ENCODE results near the gene HMCN1.
"Not testable (repeated sequence)": the region's sequence is repeated elsewhere in the genome, so short reads cannot be mapped to it uniquely, and the experiment has no call there.

HMCN1 gene

DNA sequence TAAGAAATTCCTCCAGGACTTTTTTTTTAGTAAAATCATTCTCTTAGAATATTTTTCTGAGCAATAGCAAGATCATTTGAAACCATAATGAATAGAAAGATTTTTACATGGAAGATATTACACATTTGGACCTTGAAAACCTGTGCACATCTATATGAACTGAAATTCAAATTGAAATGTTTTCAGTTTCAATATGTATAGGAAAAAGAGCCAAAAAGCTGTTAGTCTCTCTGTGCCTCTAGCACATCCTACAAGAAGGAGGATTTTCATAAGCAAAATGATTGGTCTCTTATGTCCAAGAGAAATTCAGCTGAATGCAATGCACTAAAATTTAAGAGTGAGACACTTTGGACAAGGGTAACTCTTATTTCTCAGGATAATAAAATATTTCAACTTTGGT is 8.2 kb downstream of the HMCN1 start:
- no peak for DNase-seq

DNA sequence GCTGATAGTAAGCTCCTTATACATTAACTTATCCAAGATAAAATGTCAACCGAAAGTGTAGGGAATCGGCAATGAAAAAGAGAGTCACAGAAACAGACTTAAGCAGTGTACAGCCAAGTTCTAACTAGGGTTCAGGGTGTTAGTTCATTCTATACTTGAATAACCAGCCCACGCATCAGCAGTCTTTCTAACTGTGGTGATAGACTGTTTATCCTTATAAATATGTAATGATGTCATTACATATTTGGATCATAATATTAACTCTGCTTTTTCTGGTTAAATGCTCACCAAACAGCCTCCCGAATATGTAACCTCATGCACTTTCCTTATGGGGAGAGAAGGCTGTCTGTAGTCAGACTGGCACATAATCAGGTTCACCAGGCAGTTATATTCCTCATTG is 11.0 kb downstream of the HMCN1 start:
- no peak for DNase-seq

DNA sequence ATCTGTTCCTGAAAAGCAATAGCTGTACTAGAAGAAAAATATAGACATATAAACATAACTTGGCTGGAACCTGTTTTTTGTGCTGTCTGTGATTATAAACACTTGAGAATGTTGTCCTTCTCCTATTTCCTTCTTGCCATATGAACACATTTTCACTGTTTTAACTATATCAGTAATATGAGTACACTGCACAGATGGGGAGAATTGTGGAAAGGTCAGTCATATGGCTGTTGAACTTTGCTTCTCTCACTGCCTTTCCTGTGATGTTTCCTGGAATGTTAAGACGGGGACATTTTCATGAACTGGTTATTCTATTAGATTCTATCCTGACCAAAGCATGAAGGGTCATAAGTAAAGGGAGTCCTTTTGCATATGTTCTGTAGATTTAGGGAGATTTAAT is 24.9 kb downstream of the HMCN1 start:
- no peak for DNase-seq

DNA sequence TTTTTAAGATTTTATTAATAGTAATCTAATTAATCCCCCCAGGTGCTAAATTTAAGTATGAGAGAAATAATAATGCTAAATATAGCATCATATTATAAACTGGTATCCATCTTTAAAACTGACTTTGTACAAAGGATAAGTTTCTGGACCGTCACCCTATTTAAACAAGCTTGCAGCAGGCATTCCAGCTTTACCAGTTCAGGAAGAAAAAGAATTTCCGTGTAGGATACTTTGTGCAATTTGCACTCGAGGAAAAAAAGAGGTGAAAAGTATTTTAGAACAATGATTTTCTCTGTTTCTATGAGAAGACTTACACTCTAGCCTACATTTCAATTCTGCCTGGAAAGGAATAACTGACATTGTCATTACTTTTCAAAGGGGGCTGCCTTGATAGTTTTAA is 27.6 kb downstream of the HMCN1 start:
- DNase-seq: no peak

DNA sequence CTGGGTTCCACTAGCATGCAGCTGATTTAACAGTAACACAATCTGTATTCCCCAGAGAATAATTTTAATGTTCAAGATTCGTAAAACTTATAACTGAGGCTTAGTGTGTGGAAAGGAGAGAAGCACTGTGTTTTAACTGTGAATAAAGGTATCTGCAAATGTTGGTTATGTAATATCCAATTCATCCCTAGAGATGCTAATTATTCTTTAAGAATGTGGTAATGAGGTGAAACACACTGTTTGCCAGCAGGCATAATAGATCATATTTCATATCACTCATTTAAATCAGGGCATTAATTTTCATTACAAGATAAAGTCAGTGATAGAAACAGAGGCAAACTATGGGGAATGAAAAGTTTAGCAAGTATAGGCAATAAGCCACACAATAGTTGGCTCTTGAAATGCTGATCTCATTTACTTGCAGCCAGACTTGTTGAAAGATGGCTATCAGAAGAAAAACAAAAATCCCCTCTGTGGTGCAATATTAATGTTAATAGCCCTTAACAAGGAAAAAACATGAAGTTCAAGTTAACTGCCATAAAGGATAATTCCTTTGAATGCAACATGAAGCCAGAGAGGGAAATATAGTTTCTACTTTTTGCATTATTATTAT is 33.4 kb downstream of the HMCN1 start:
- no peak for DNase-seq

DNA sequence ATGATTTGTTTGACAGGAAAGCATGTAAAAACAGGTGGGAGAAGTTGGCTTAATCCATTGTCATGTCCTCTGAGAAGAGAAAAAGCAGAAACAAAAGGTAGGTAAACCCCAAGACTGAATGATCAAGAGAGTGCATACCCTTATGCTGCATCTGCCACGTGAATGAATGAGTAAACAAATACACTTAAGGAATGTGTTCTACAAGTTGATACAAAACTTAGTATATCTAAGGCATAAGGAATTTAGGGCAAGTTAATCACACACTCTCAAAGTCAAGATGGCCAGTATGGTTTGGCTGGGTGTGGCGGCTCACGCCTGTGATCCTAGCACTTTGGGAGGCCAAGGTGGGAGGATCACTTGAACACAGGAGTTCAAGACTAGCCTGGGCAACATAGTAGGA is 34.2 kb downstream of the HMCN1 start:
- DNase-seq: no peak

DNA sequence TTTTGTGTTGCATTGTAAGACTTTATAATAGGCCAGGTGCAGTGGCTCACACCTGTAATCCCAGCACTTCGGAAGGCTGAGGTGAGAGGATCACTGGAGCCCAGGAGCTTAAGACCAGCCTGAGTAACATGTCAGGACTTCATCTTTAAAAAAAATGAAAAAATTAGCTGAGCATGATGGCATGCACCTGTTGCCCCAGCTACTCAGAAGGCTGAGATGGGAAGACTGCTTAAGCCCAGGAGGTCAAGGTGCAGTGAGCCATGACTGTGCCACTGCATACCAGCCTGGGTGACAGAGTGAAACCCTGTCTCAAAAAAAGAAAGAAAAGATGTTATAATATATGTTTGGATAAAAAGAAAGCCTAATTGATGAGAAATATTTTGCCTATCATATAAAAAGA is 34.9 kb downstream of the HMCN1 start:
- DNase-seq: no peak

DNA sequence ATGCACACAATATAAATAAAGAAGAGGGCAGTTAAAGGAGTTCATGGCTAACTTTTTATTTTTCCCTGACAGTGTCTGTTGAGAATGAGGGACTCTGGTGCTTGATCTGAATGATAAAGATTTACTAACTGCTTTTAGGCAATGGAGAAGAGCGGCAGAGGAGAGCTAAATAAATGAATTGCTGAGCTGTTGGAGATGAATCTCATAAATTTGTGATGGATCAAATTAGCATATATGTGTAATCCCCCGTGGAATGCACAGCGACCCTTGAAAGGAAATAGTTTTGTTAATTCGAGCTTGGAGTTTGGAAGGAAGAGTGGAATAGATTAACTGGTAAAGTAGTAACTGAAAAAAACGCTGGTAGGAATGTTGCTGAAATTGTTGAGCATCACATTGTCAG is 40.2 kb downstream of the HMCN1 start:
- DNase-seq: no peak

DNA sequence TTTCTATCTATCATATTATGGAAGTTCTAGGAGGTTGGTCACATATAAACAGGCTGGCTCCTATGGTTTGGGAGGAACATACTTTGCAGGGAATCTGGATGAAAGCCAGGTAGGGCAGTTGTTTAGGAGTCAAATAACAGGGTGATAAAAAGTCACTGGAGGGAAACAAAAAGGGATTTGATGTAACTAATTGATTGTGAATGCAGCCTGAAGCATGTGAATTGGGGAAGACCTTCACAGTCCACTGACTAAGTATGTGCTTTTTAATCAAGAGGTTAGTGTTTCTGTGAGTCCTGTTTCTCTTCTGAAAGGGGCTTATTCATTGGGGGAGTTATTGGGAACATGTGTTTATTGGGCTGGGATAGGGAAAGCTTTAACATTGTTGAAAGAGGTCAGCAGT is 41.3 kb downstream of the HMCN1 start:
- peak; percentile 74 for DNase-seq

DNA sequence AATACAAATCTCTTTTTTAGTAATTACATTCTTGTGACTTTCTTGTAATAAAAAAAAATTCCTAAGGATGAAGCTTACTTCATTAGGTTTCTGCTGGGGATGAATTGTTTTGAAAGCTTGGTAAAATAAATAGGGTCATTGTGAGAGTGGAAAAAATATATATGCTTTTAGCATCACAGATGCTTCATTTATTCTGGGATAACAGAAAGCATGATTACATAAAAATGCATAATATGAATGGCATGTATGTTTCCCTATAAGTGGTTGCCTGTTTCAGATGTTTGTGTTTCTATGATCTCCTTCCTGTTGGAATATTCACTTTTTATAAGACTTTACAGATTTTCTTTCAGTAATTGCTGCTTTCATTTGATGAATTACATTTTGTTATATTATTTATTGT is 42.3 kb downstream of the HMCN1 start:
- DNase-seq: no peak

DNA sequence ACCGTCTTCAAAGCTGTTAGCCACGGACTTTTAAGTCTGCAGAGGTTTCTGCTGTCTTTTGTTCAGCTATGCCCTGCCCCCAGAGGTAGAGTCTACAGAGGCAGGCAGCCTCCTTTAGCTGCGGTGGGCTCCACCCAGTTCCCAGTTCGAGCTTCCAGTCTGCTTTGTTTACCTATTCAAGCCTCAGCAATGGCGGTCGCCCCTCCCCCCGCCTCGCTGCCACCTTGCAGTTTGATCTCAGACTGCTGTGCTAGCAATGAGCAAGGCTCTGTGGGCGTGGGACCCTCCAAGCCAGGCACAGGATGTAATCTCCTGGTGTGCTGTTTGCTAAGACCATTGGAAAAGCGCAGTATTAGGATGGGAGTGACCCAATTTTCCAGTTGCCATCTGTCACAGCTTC is 49.7 kb downstream of the HMCN1 start:
- not testable (repeated sequence) for DNase-seq

DNA sequence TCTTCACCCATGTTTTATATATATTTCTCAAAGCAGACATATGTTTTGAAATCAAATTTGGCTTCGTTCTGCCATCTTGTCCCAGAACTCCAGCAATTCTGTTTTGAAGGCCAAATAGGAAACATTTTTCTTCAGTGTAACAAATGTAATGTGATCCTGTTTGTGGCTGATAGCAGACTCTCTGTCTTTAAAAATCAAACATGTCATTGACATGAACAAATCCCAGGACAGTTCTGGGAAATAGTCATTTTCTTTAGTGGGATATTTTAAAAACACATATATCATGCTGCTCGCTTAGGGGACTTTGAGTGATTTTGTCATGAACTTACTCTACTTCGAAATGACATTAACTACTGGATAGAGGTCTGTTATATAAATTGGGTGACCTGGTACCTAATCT is 51.4 kb downstream of the HMCN1 start:
- no peak for DNase-seq

DNA sequence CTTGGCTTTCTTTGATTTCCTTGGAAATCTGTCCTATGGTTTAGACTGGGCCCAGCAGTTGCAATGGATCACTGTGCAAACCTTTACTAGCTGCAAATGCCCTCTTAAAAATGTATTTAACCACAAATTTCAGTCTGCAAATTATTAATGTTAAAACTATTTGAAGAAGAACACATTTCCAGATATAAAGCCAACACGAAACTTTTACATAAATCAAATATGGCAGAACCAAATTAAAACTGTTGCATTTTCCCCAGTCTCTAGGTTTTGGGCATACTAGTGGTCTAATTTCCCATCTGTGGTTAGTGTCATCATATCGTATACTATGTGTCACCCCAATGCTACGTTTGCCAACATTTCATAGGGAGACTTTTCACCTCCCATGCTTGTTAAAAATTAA is 52.3 kb downstream of the HMCN1 start:
- DNase-seq: no peak

DNA sequence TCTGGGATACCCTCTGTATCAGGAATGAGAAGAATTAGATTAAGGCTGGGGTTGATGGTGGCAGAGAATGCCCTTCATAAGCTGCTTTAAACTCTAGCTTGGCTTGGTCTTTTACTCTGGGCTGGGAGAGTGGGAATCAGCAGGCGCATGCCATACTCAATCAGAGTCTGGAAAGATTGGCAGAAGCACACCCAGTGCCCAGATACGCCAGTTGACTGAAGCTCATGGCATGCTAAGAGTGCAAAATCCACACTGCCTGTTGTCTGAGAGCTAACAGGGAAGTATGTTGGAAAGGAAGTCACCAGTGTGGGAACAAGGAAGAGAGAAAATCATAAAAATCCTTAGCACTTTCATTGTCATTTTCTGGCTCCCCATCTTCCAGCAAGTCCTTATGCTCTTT is 53.0 kb downstream of the HMCN1 start:
- no peak for DNase-seq

DNA sequence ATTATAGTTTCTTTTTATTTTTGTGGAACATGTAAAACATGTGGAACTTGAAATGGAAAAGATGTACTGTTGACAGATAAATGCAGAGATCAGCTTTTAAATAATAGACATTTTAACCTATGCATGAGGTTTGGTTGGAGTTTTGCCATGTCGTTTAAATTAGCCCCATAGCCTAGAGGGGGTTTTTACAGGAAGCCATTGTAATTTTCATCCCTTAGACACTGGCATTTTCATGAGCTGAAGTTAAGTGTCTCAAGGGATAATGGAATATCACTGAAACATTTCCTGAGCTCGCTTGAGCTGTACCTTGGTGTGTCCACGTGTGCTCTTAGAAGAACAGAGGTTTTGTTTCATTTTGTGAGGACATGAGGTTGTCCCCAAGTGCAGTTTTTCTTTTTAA is 54.2 kb downstream of the HMCN1 start:
- no peak for DNase-seq

DNA sequence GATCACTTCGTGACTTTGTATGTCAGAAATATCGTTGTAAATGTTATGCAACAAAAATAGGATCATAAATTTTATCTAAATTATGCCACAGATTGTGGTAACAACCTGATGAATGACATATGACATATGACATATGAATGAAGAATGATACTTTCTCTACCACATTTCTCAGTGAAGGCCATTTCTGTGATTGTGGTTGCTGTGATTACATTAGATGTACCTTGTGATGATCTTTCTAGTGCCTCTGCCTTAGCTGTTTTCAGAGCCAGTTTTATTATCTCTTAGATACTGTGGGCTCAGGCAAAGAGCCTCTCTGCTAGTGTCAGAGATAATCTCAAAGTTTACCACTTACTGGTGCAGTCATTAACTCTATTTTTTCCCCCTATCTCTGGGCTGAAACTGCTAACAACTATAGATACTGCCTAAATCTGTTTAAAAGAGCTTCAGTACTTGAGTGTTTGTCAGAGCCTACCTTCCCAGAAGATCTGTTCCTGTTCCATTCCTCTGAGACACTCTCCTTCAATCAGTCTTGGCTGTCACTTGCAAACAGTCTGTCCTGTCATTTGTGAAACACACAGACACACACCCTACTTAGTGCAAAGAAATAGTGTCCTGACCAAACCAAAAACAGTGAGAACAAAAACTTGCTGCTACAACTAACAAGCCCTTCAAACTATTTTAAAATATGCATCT is 55.5 kb downstream of the HMCN1 start:
- no peak for DNase-seq

DNA sequence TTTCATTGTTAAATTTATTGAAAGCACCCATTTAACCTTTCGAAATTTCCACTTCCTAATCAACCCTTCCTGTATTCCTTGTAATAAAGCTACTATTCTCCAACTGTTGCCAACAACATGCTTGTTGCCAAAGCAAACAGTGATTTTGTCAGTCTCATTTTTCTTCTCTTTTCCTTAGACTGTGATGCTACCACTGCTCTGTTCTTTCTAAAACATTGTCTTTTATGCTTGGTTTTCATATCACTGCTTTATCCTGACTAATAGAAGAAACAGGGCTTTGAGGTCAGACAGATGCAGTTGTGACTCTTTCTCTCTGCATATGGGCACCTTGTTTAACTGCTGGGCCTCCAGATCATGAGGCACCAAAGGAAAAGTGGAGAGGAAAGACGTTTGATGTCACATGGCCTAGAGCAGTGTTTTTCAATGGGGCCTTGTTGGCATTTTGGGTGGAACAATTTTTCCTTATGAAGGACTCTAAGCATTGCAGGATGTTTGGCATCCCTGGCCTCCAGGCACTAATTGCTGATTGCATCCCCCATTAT is 56.1 kb downstream of the HMCN1 start:
- no peak for DNase-seq

DNA sequence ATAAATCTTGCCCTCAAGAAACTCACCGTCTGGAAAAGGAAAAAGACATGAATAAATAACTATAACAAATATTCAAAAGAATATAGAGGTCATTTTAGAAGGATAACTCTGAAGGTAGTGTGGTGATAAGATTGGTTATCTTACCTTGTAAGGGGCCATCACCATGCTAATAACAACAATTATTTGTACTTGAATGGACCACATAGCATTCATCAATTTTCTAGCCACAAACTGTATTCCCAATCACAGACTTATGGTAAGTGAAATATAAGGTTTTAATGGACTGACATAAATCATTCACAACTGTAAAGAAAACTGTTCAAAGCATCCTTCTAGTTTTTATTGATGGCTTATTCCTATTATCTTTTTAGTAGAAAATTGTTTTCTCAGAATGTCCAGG is 57.8 kb downstream of the HMCN1 start:
- DNase-seq: no peak

DNA sequence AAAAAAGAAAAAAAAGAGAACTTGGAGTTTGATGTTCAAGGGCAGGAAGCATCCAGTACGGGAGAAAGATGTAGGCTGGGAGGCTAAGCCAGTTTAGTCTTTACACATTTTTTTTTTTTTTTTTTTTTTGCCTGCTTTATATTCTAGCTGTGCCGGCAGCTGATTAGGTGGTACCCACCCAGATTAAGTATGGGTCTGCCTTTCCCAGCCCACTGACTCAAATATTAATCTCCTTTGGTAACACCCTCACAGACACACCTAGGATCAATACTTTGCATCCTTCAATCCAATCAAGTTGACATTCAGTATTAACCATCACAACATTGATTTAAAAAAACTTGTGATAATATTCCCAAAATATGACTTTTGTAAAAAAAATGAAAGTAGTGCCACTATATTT is 60.3 kb downstream of the HMCN1 start:
- not testable (repeated sequence) for DNase-seq

DNA sequence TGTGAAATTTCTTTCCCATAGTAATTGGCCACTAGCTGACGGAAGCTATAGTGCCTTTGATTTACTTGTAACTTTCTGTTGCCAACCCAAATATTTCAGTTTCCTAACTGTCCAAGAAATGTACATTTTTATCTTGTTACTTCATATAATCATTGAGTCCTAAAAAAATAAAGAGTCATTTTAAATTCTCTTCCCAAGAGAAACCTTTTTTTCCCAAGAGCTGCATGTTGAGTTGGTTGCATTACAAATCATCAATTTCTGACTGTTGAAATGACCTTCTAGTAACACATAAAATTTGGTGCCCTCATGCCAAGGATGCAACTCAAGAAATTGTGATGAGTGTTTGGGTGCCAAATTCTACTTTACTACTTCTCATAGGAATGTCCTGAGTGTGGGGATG is 61.0 kb downstream of the HMCN1 start:
- DNase-seq: no peak

DNA sequence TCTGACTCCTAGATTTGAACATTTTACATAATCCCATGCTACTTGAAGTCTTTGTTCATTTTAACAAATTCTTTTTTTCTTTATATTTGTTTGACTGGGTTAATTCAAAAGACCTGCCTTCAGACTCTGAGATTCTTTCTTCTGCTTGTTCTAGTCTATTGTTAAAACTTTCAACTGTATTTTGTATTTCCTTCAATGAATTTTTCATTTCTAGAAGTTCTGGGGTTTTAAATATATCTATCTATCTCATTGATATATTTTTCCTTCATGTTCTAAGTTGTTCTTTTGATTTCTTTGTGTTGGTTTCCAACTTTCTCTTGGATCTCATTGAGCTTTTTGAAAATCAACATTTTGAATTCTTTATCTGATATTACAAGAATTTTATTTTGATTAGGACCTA is 64.3 kb downstream of the HMCN1 start:
- no peak for DNase-seq

DNA sequence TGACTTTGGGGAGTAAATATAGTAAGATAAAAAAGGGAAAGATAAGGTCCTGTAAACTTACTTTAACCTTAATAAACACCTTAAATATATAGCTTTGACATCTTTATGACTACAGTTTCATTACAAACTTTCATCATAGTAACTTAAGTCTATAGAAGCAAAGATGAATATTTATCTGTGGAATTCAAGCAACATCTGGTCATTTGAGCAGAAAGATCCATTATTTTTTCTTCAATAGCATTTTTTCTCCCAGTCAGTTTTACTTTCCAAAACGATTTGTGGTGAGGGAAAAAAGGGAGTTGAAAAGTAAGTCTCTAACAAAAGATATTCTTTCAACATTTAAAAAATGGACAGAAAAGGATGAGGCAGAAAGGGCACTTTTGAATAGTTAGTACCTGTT is 69.0 kb downstream of the HMCN1 start:
- no peak for DNase-seq

DNA sequence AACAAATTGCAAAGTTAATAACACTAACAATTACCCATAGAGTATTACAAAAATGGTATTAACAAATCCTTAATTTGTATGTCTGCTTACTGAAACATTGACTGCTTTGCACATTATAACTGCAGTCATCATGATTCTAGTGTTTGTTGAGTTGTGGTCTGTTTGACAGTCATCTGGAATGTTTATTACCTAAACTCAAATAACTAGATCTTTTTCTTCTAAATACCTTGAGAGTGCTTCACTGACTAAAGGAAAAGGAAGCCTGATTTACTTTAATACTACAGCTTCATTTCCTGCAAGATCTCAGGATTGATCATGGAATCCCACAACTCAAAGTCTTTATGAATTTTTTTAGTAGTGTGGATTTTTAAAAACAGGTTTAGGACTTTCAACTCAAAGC is 70.0 kb downstream of the HMCN1 start:
- no peak for DNase-seq

DNA sequence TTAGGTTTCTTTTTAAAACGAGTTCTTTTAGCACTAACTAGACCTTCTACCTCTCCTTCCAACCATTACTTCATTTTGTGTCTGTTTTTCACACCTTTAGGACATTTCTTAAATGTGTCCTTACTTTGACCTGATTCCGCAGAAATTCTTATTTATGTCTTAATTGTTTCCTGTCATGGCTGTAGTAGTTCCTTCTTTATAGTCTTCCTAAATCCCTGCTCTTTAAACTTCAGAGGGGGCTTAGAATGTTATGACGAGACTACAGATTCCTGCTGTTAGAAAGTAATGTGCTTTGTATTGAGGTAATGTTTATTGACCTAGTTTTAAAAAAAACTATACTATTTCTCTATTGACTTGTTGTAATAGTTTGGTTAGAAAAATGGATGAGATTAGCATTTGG is 70.4 kb downstream of the HMCN1 start:
- no peak for DNase-seq

DNA sequence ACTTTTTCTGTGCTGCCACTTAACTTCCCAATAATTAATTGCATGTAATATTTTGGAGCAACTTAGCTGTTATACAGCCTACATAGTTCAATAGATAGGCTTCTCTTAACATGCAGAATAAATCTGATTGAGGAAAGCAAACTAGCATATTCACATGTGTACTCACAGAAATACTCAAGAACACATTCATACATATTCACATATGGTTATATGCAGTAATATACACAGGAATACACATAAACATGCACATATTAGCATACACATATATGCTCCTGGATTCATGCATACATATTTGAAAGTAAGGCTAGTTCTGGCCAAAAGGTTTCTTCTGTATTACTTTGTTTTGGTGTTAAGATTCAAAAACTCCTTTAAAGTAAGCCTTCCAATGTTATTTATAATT is 73.1 kb downstream of the HMCN1 start:
- DNase-seq: no peak
